ENCODE measurements around the gene SMNDC1. TPM values are rescaled to one million over a fixed set of nuclear protein-coding genes. Genes with fewer than 3 reads are reported as not detected.
"Not testable (repeated sequence)": the region's sequence is repeated elsewhere in the genome, so short reads cannot be mapped to it uniquely, and the experiment has no call there.

The SMNDC1 gene
- total and polyA plus RNA-seq, 2 of the 4 experiments (the other 2 are of a cell fraction) = 3.9 to 15.1 TPM

DNA sequence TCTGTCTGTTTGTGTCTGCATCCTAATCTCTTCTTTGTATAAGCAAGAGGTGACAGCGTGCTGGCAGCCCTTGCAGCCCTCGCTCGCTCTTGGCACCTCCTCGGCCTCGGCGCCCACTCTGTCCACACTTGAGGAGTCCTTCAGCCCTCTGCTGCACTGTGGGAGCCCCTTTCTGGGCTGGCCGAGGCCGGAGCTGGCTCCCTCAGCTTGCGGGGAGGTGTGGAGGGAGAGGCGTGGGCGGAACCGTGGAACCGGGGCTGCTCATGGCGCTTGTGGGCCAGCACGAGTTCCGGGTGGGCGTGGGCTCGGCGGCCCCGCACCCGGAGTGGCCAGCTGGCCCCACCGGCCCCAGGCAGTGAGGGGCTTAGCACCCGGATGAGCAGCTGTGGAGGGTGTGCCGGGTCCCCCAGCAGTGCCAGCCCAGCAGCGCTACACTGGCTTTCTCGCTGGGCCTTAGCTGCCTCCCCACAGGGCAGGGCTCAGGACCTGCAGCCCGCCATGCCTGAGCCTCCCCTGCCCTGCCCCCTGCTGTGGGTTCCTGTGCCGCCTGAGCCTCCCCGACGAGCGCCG, 26.6 kb upstream of the SMNDC1 start:
- H3K36me3 ChIP-seq (ENCODE audit: control insufficient read depth, insufficient read depth, low read length); H2AFZ ChIP-seq (replicated peaks; ENCODE audit: low read length, poor library complexity); BruUV-seq (replicated peaks); dilution Hi-C loops (cut with HindIII; ENCODE audit: low sequenced_read_pairs, unreplicated experiment); H2AK5ac ChIP-seq (ENCODE audit: low read depth, low read length); H3K14ac ChIP-seq (replicated peaks; ENCODE audit: low read depth, low read length); H2BK120ac ChIP-seq (ENCODE audit: low read depth, low read length); in situ Hi-C loops (cut with MboI; ENCODE audit: low sequenced_read_pairs); H3K18ac ChIP-seq (ENCODE audit: low read depth, low read length); H3K4me2 ChIP-seq (ENCODE audit: low read depth, low read length); H4K8ac ChIP-seq (ENCODE audit: low read depth in 2 of 2, low read length in 2 of 2); intact Hi-C loops (cut with micrococcal nuclease); ATAC-seq (ENCODE audit: low read depth); H3K4ac ChIP-seq (ENCODE audit: low read depth, low read length); H3K27me3 ChIP-seq (ENCODE audit: control insufficient read depth, insufficient read depth, low read length); POLR2A ChIA-PET (ENCODE audit: unreplicated experiment); H3K79me1 ChIP-seq (ENCODE audit: low read depth in 1 of 2, low read length in 2 of 2); H3K9ac ChIP-seq (ENCODE audit: low read depth, low read length); DNase-seq; H2AK9ac ChIP-seq (replicated peaks; ENCODE audit: low read depth, low read length, poor library complexity); H4K91ac ChIP-seq (ENCODE audit: insufficient read depth, low read depth, low read length); H2BK20ac ChIP-seq (ENCODE audit: low read depth, low read length); CTCF ChIA-PET; H2BK5ac ChIP-seq (ENCODE audit: low read depth, low read length, poor library complexity, severe bottlenecking); H4K5ac ChIP-seq (ENCODE audit: low read depth, low read length); H3K23ac ChIP-seq (ENCODE audit: low read depth, low read length); H3K56ac ChIP-seq (ENCODE audit: extremely low read depth, insufficient read depth, low read length); H3K27ac ChIP-seq (ENCODE audit: insufficient read depth, low read length); H3K4me3 ChIP-seq (ENCODE audit: insufficient read depth, low read depth, low read length); H4K20me1 ChIP-seq (ENCODE audit: insufficient read depth, low read length); H2BK15ac ChIP-seq (ENCODE audit: low read depth, low read length): not testable (repeated sequence)
- H3K9me3 ChIP-seq (ENCODE audit: control insufficient read depth, insufficient read depth, low read length) = peaks cover 10% of the 10 kb centered on the region
- peaks cover 13% of the 10 kb centered on the region for H3K4me1 ChIP-seq (ENCODE audit: control insufficient read depth, insufficient read depth, low read length)
- H3K9me1 ChIP-seq (ENCODE audit: insufficient read depth, low read length) = peaks cover 12% of the 10 kb centered on the region
- 97% methylated on average over 22 of the region's 32 CpGs; no CpG with 5 or more reads in 1 of the 2 experiments for WGBS, 2 experiments (ENCODE audit: extremely low coverage in 2 of 2, insufficient read length in 1 of 2)
